AG09319 (cell line): ENCODE results near the gene IL3.

Experiments
- DNase-seq: peaks from one replicate; pipeline ENCODE4 v3.0.0-alpha.2; 2010; ENCODE audit warnings: low read depth; ENCODE audit errors: extremely low read depth
- CTCF ChIP-seq: IDR thresholded peaks from 2 replicates; pipeline ENCODE4 v1.5.1; 2011; ENCODE audit warnings: low read depth, mild to moderate bottlenecking, inconsistent platforms, low read length, moderate library complexity

IL3 gene

DNA sequence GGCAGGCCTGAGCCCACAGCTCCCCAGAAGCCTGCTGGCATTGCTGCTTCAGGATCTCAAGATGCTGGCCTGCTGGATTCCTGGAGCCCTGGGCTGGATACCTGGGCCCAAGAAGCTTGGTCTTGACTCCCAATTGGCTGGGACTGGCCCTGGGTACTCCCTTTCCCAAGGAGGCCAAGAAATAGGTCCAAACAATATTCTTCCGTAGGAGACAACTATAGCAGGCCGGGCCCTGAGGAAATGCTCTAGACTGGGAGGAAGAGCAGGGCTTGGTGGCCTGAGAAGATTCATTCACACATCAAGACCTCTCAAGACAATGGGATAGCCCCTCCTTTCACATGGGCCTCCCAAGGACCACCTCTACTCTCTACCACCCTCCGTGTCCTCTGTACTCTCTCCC, 21.0 kb downstream of the IL3 start:
- TF ChIP-seq CTCF: no peak
- no peak for DNase-seq

- no peak for DNase-seq
- TF ChIP-seq CTCF: no peak
Observed at GRCh38 chr5:132082329-132083023, 22.0 kb downstream of the IL3 start.

- no peak for DNase-seq
- no peak for TF ChIP-seq CTCF
Observed at GRCh38 chr5:132083071-132083678, 22.7 kb downstream of the IL3 start.

GRCh38 chr5:132085686-132086085, 25.2 kb downstream of the IL3 start:
- TF ChIP-seq CTCF: no peak

GRCh38 chr5:132086277-132086794, 25.9 kb downstream of the IL3 start:
- DNase-seq: peak; percentile 49
- no peak for TF ChIP-seq CTCF

More at GRCh38 chr5:132085686-132086085, 25.2 kb downstream of the IL3 start:
- no peak for DNase-seq

DNA sequence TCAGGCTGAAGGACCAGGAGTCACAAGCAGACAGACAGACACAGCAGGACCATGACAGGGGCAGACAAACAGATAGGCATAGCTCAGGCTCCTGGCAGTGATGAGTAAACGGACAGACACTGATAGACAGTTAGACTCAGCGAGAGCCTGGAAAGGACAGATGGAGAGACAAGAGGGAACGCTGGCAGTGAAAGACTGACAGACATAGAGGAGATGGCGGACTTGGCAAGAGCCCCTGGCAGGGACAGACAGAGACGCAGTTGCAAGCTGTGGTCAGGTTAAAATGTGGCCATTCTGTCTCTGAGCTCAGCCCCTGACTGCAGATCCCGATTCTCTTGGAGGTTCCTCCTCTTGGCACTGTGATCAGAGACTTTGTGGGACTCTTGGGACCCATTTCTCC, 26.7 kb downstream of the IL3 start:
- no peak for DNase-seq
- TF ChIP-seq CTCF: no peak

GRCh38 chr5:132087661-132088060, 27.2 kb downstream of the IL3 start:
- no peak for DNase-seq
- TF ChIP-seq CTCF: no peak
